DND-41 (cell line): Measurements from ENCODE around the gene FAF1.
"Not testable (repeated sequence)": the region's sequence is repeated elsewhere in the genome, so short reads cannot be mapped to it uniquely, and the experiment has no call there.

Source experiments
- ATAC-seq: fragments of 200-7000 bp; cut with Tn5 transposase; 3 replicates; pipeline ENCODE4 v1.9.1; 2021; ENCODE audit warnings: low read depth; ENCODE audit not compliant: insufficient read depth
- DNase-seq: peaks from one replicate; pipeline ENCODE4 v3.0.0-alpha.2; 2020
- H2AFZ ChIP-seq: 2 replicates; pipeline ENCODE4 v1.6.0; 2012; ENCODE audit warnings: low read depth, low read length
- H3K27ac ChIP-seq: 2 replicates; pipeline ENCODE4 v1.5.1; 2012; ENCODE audit warnings: low read length, inconsistent platforms
- H3K27me3 ChIP-seq: fragments of 200-600 bp; sonication (generic); 2 replicates; pipeline ENCODE4 v1.6.0; 2012; ENCODE audit warnings: low read length, mild to moderate bottlenecking, inconsistent platforms; ENCODE audit not compliant: insufficient read depth, poor library complexity
- H3K36me3 ChIP-seq: 2 replicates; pipeline ENCODE4 v1.5.1; 2012; ENCODE audit warnings: low read length, inconsistent platforms; ENCODE audit not compliant: insufficient read depth
- H3K4me1 ChIP-seq: 2 replicates; pipeline ENCODE4 v1.5.1; 2012; ENCODE audit warnings: mild to moderate bottlenecking, low read length; ENCODE audit not compliant: insufficient read depth
- H3K4me2 ChIP-seq: 2 replicates; pipeline ENCODE4 v1.6.0; 2012; ENCODE audit warnings: mild to moderate bottlenecking, moderate library complexity, low read length, inconsistent platforms; ENCODE audit not compliant: insufficient read depth
- H3K4me3 ChIP-seq, 2 experiments: fragments of 200-600 bp in 1 of 2; shearing (Covaris generic) in 1 of 2; 2 replicates each; pipeline ENCODE4 v1.5.1; 2012 to 2016; ENCODE audit warnings: inconsistent platforms in 2 of 2, low read length in 2 of 2, mild to moderate bottlenecking in 2 of 2, low read depth in 1 of 2, moderate library complexity in 1 of 2
- H3K79me2 ChIP-seq: 2 replicates; pipeline ENCODE4 v1.6.0; 2012; ENCODE audit warnings: low read length, inconsistent platforms; ENCODE audit not compliant: insufficient read depth
- H3K9ac ChIP-seq: 2 replicates; pipeline ENCODE4 v1.6.0; 2012; ENCODE audit warnings: low read depth, mild to moderate bottlenecking, inconsistent platforms, low read length, moderate library complexity
- H3K9me3 ChIP-seq: 2 replicates; pipeline ENCODE4 v1.5.1; 2012; ENCODE audit warnings: low read length, moderate library complexity, mild to moderate bottlenecking, inconsistent platforms; ENCODE audit not compliant: insufficient read depth, severe bottlenecking
- H4K20me1 ChIP-seq: 2 replicates; pipeline ENCODE4 v1.6.0; 2012; ENCODE audit warnings: low read length; ENCODE audit not compliant: insufficient read depth
- CTCF ChIP-seq: IDR thresholded peaks from 2 replicates; pipeline ENCODE4 v1.5.1; 2012; ENCODE audit warnings: borderline replicate concordance, low read length, moderate library complexity, mild to moderate bottlenecking; ENCODE audit not compliant: poor library complexity, severe bottlenecking; ENCODE audit errors: extremely low read depth
- EZH2 ChIP-seq: IDR thresholded peaks from 3 replicates; pipeline ENCODE4 v1.6.1; 2012; ENCODE audit warnings: borderline replicate concordance, low read depth, mild to moderate bottlenecking, moderate library complexity, low read length, inconsistent platforms; ENCODE audit not compliant: severe bottlenecking

FAF1 gene

DNA sequence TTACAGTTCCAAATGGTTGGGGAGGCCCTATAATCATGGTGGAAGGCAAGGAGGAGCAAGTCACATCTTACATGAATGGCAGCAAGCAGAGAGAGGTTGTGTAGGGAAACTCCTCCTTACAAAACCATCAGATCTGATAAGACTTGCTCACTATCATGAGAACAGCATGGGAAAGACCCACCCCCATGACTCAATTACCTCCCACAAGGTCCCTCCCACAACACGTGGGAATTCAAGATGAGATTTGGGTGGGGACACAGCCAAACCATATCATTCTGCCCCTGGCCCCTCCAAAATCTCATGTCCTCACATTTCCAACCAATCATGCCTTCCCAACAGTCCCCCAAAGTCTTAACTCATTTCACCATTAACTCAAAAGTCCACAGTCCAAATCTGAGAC lies 205.3 kb downstream of the FAF1 start:
- not testable (repeated sequence) for ATAC-seq, DNase-seq, H3K4me3 ChIP-seq

DNA sequence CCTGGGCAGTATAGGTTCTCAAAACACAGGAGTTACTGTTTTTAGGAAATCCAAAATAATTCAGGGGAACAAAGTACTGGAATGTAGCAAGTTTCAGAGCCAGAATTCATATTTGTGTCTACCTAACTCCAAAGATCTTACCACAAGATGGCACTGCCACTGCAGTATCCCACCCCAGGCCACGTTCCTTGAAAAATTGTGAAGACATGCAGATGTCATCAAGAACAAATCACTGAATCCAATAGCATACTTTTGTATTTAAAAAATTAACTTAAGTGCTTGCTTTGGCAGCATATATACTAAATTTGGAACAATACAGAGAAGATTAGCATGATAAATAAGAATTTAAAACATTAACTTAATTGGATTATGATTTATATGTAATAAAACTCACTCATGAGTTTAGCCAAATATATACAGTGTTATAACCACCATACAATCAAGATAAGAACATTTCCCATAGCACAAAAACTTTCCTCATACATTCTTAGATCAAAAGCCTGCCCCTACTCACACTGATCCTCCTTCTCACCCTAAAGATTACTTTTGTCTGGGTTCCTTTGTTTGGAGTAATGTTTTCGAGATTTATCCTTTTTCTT lies 209.9 kb downstream of the FAF1 start:
- Histone ChIP-seq H3K4me2 (no peak overlapping the region), H3K4me1 (no peaks in the 10 kb centered on the region), H3K79me2 (peaks cover 4% of the 10 kb centered on the region; the same call in 1 of the 2 replicates), H3K36me3 (peaks cover 11% of the 10 kb centered on the region), H4K20me1 (0 out of 2 replicates have a peak, but pooled peaks cover 4% of the 10 kb centered on the region), H3K4me3 (no peak overlapping the region), H2AFZ (no peak overlapping the region), H3K27me3 (no peaks in the 10 kb centered on the region), H3K27ac (no peak overlapping the region), H3K9me3 (no peaks in the 10 kb centered on the region), H3K9ac (no peak overlapping the region)
- DNase-seq (peak; percentile 21), ATAC-seq (peak; percentile 66)
- TF ChIP-seq EZH2: no peak
- TF ChIP-seq CTCF: peak; percentile 56

More for the DNA sequence above, 205.3 kb downstream of the FAF1 start:
- peaks cover 14% of the 10 kb centered on the region; the same call in 1 of the 2 replicates for H3K36me3 ChIP-seq
- not testable (repeated sequence) for H3K9me3 ChIP-seq, H3K79me2 ChIP-seq, H3K4me1 ChIP-seq, H2AFZ ChIP-seq, H3K27me3 ChIP-seq, H4K20me1 ChIP-seq, H3K4me2 ChIP-seq, H3K9ac ChIP-seq, H3K27ac ChIP-seq

DNA sequence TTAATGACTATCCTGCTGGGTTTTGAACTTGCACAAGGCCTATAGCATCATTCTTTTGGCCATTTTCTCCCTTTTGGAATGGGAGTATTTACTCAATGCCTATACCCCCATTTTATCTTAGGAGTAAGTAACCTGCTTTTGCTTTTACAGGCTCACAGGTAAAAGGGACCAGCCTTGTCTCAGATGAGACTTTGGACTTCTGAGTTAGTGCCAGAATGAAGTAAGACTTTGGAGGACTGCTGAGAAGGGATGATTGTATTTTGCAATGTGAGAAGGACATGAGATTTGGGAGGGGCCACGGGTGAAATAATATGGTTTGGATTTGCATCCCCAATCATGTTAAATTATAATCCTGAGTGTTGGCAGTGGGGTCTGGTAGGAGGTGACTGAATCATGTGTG lies 212.7 kb downstream of the FAF1 start:
- H3K27me3 ChIP-seq: no peaks in the 10 kb centered on the region
- H4K20me1 ChIP-seq: 0 out of 2 replicates have a peak, but pooled peaks cover 4% of the 10 kb centered on the region
- no peak overlapping the region for H3K4me2 ChIP-seq

More for the DNA sequence above, 212.7 kb downstream of the FAF1 start:
- H3K79me2 ChIP-seq: peaks cover 4% of the 10 kb centered on the region; the same call in 1 of the 2 replicates
- H2AFZ ChIP-seq: no peak overlapping the region
- ATAC-seq (no peak), DNase-seq (no peak)
- H3K4me1 ChIP-seq: no peaks in the 10 kb centered on the region
- TF ChIP-seq CTCF: no peak
- no peak for TF ChIP-seq EZH2
- H3K9me3 ChIP-seq: no peaks in the 10 kb centered on the region
- H3K4me3 ChIP-seq: no peak overlapping the region
- peaks cover 32% of the 10 kb centered on the region for H3K36me3 ChIP-seq
- no peak overlapping the region for H3K27ac ChIP-seq
- H3K9ac ChIP-seq: no peak overlapping the region
